ENCODE data around the gene CIBAR2.

The CIBAR2 gene

GRCh38 chr16:85120006-85120340 is 7.7 kb upstream of the CIBAR2 start:
- H3K4me2 ChIP-seq (ENCODE audit: low read length), result no peak overlapping the region
- H3K4me3 ChIP-seq (ENCODE audit: low read length), result no peak overlapping the region
- no peak overlapping the region for H2AFZ ChIP-seq (ENCODE audit: low read depth, low read length)
- no peaks in the 10 kb centered on the region for H3K79me2 ChIP-seq (ENCODE audit: low read length)
- no peaks in the 10 kb centered on the region for H3K9me3 ChIP-seq (ENCODE audit: insufficient read depth, low read length)
- H3K36me3 ChIP-seq (replicated peaks; ENCODE audit: low read depth, low read length), result no peaks in the 10 kb centered on the region
- TF ChIP-seq CTCF (IDR thresholded peaks at IDR 0.05; ENCODE audit: low read depth, low read length) (no peak), EZH2phosphoT487 (IDR thresholded peaks at IDR 0.05; ENCODE audit: low read depth) (no peak)
- peaks cover 6% of the 10 kb centered on the region for H3K4me1 ChIP-seq (ENCODE audit: low read length)
- H3K27ac ChIP-seq (ENCODE audit: low read length), result no peak overlapping the region
- no peaks in the 10 kb centered on the region for H3K27me3 ChIP-seq (ENCODE audit: low read depth, low read length)
- no peak overlapping the region for H3K9ac ChIP-seq (ENCODE audit: low read length)
- H4K20me1 ChIP-seq (ENCODE audit: insufficient read depth, low read length), result no peaks in the 10 kb centered on the region

GRCh38 chr16:85117418-85117817 is 5.1 kb upstream of the CIBAR2 start:
- no peak overlapping the region for H3K4me3 ChIP-seq (ENCODE audit: low read length)
- no peaks in the 10 kb centered on the region for H4K20me1 ChIP-seq (ENCODE audit: insufficient read depth, low read length)
- peaks cover 6% of the 10 kb centered on the region for H3K4me1 ChIP-seq (ENCODE audit: low read length)
- H2AFZ ChIP-seq (ENCODE audit: low read depth, low read length), result no peak overlapping the region
- H3K9ac ChIP-seq (ENCODE audit: low read length), result no peak overlapping the region
- H3K79me2 ChIP-seq (ENCODE audit: low read length), result no peaks in the 10 kb centered on the region
- no peaks in the 10 kb centered on the region for H3K9me3 ChIP-seq (ENCODE audit: insufficient read depth, low read length)
- H3K27ac ChIP-seq (ENCODE audit: low read length), result no peak overlapping the region
- no peaks in the 10 kb centered on the region for H3K36me3 ChIP-seq (replicated peaks; ENCODE audit: low read depth, low read length)
- TF ChIP-seq EZH2phosphoT487 (IDR thresholded peaks at IDR 0.05; ENCODE audit: low read depth) (no peak), CTCF (IDR thresholded peaks at IDR 0.05; ENCODE audit: low read depth, low read length) (no peak)
- no peak overlapping the region for H3K4me2 ChIP-seq (ENCODE audit: low read length)
- no peaks in the 10 kb centered on the region for H3K27me3 ChIP-seq (ENCODE audit: low read depth, low read length)

- Histone ChIP-seq H3K9ac (ENCODE audit: low read length) (peak overlapping the region; percentile 67), H3K36me3 (replicated peaks; ENCODE audit: low read depth, low read length) (no peaks in the 10 kb centered on the region), H3K27ac (ENCODE audit: low read length) (no peak overlapping the region), H3K79me2 (ENCODE audit: low read length) (no peaks in the 10 kb centered on the region), H3K27me3 (ENCODE audit: low read depth, low read length) (no peaks in the 10 kb centered on the region), H3K4me3 (ENCODE audit: low read length) (peak overlapping the region; percentile 76), H2AFZ (ENCODE audit: low read depth, low read length) (peak overlapping the region; percentile 68; the same call in 1 of the 2 replicates), H4K20me1 (ENCODE audit: insufficient read depth, low read length) (no peaks in the 10 kb centered on the region), H3K4me2 (ENCODE audit: low read length) (peak overlapping the region; percentile 94), H3K4me1 (ENCODE audit: low read length) (peaks cover 6% of the 10 kb centered on the region), H3K9me3 (ENCODE audit: insufficient read depth, low read length) (no peaks in the 10 kb centered on the region)
- TF ChIP-seq CTCF (IDR thresholded peaks at IDR 0.05; ENCODE audit: low read depth, low read length), result peak; percentile 87
- no peak for TF ChIP-seq EZH2phosphoT487 (IDR thresholded peaks at IDR 0.05; ENCODE audit: low read depth)
Observed at GRCh38 chr16:85114909-85115567, 2.8 kb upstream of the CIBAR2 start.

DNA sequence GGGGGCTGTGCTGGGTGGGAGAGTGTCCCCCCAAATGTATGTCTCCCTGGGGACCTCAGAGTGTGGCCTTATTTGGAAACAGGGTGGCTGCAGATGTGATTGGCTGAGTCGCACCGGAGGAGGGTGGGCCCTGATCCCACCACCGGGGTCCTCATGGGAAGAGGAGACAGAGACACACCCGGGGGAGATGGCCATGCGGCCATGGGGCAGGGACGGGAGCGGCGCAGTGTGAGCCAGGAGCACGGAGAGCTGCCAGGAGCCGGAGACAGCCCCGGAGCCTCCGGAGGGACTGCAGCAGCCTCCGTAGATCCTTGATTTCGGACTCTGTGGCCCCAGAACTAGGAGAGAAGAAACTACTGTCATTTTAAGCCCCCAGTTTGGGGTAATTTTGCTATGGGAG is 1.6 kb upstream of the CIBAR2 start:
- H2AFZ ChIP-seq (ENCODE audit: low read depth, low read length), result no peak overlapping the region
- H3K79me2 ChIP-seq (ENCODE audit: low read length), result no peaks in the 10 kb centered on the region

More for the DNA sequence above, 1.6 kb upstream of the CIBAR2 start:
- Histone ChIP-seq H4K20me1 (ENCODE audit: insufficient read depth, low read length) (no peaks in the 10 kb centered on the region), H3K4me1 (ENCODE audit: low read length) (peaks cover 6% of the 10 kb centered on the region), H3K9me3 (ENCODE audit: insufficient read depth, low read length) (no peaks in the 10 kb centered on the region), H3K4me2 (ENCODE audit: low read length) (no peak overlapping the region), H3K27ac (ENCODE audit: low read length) (no peak overlapping the region), H3K36me3 (replicated peaks; ENCODE audit: low read depth, low read length) (no peaks in the 10 kb centered on the region), H3K4me3 (ENCODE audit: low read length) (no peak overlapping the region), H3K9ac (ENCODE audit: low read length) (no peak overlapping the region), H3K27me3 (ENCODE audit: low read depth, low read length) (no peaks in the 10 kb centered on the region)
- TF ChIP-seq EZH2phosphoT487 (IDR thresholded peaks at IDR 0.05; ENCODE audit: low read depth) (no peak), CTCF (IDR thresholded peaks at IDR 0.05; ENCODE audit: low read depth, low read length) (no peak)

Measured in OCI-LY3 (cell line).